Activated CD8-positive, alpha-beta T cell treated with anti-CD3 and anti-CD28 coated beads for 36 hours (primary cell): ENCODE results near the gene RHBDF2. TPM values are rescaled to one million over a fixed set of nuclear protein-coding genes. Genes with fewer than 3 reads are reported as not detected.

ENCODE experiments used
- ATAC-seq: fragments of 200-7000 bp; cut with Tn5 transposase; one replicate; pipeline ENCODE4 v1.10.0; 2021; ENCODE audit warnings: mild to moderate bottlenecking, moderate library complexity
- CTCF ChIA-PET: fragments of 350-600 bp; sonication (Branson Sonifier 250); formaldehyde crosslinking; loops from one replicate; lab custom pipeline; 2021; ENCODE audit warnings: antibody characterized with exemption; lab: Charles Lee
- POLR2A ChIA-PET: fragments of 350-600 bp; sonication (Branson Sonifier 250); formaldehyde crosslinking; loops from one replicate; lab custom pipeline; 2021; ENCODE audit warnings: antibody characterized with exemption; lab: Charles Lee
- DNase-seq: peaks from one replicate; pipeline ENCODE4 v3.0.0-alpha.2; 2020
- H3K27ac Mint-ChIP-seq: one replicate; pipeline ENCODE4 v1.8.0; 2021; ENCODE audit warnings: mild to moderate bottlenecking, mixed read lengths
- H3K27me3 Mint-ChIP-seq: one replicate; pipeline ENCODE4 v1.8.0; 2021; ENCODE audit warnings: mixed read lengths
- H3K36me3 Mint-ChIP-seq: one replicate; pipeline ENCODE4 v1.8.0; 2021; ENCODE audit warnings: low read depth, mixed read lengths
- H3K4me1 Mint-ChIP-seq: one replicate; pipeline ENCODE4 v1.8.0; 2021; ENCODE audit warnings: low read depth, mixed read lengths
- H3K4me3 Mint-ChIP-seq: one replicate; pipeline ENCODE4 v1.8.0; 2021; ENCODE audit warnings: mild to moderate bottlenecking, moderate library complexity, mixed read lengths
- H3K9me3 Mint-ChIP-seq: one replicate; pipeline ENCODE4 v1.8.0; 2021; ENCODE audit warnings: mixed read lengths
- CTCF ChIP-seq: fragments of 200-600 bp; IDR thresholded peaks from one replicate; pipeline ENCODE4 v1.8.0; 2022; ENCODE audit warnings: antibody characterized with exemption, mild to moderate bottlenecking
- intact Hi-C: fragments of 100-400 bp; cut with micrococcal nuclease; formaldehyde crosslinking; loops from one replicate; pipeline ENCODE4 v1.10.0; 2022
- total RNA-seq, 2 experiments: library from RNA; stranded (reverse); gene quantifications; one replicate each; pipeline ENCODE4 v1.2.3, GENCODE V29; 2021

The RHBDF2 gene
- total RNA-seq, 2 experiments from 2014 or later, result 19.9 to 20.4 TPM

GRCh38 chr17:76471498-76472257 is 29.5 kb downstream of the RHBDF2 start:
- H3K27me3 Mint-ChIP-seq, result no peaks in the 10 kb centered on the region
- H3K4me1 Mint-ChIP-seq, result no peaks in the 10 kb centered on the region
- H3K36me3 Mint-ChIP-seq, result peaks cover 7% of the 10 kb centered on the region
- no peaks in the 10 kb centered on the region for H3K9me3 Mint-ChIP-seq
- DNase-seq (no peak), ATAC-seq (no peak)
- ChIA-PET CTCF (interaction anchor here (1.9 kb wide), 1 partner anchor 36 kb away, joined by 4 read pairs; no protein-coding TSS in a partner anchor), POLR2A (no interaction called here)
- no peak for TF ChIP-seq CTCF
- no peak overlapping the region for H3K27ac Mint-ChIP-seq
- H3K4me3 Mint-ChIP-seq, result no peak overlapping the region
- intact Hi-C loops, result no loop called here

GRCh38 chr17:76469991-76470739 is 31.1 kb downstream of the RHBDF2 start:
- POLR2A ChIA-PET, result interaction anchor here (1.1 to 1.2 kb wide), 2 partner anchors 15 to 32 kb away, joined by 3 read pairs; no protein-coding TSS in a partner anchor
- Mint-ChIP-seq H3K27ac (no peak overlapping the region), H3K4me1 (peaks cover 2% of the 10 kb centered on the region), H3K4me3 (no peak overlapping the region), H3K27me3 (no peaks in the 10 kb centered on the region), H3K9me3 (no peaks in the 10 kb centered on the region), H3K36me3 (peaks cover 7% of the 10 kb centered on the region)
- intact Hi-C loops, result no loop called here
- TF ChIP-seq CTCF, result no peak
- DNase-seq (no peak), ATAC-seq (no peak)
- CTCF ChIA-PET, result interaction anchor here (0.5 to 1.6 kb wide), 2 partner anchors 37 to 77 kb away, joined by 3 to 4 read pairs; no protein-coding TSS in a partner anchor

- ChIA-PET POLR2A (interaction anchor here (1.1 to 1.2 kb wide), 2 partner anchors 16 to 32 kb away, joined by 3 read pairs; no protein-coding TSS in a partner anchor), CTCF (interaction anchor here (1.2 to 1.6 kb wide), 2 partner anchors 37 to 54 kb away, joined by 3 to 4 read pairs; no protein-coding TSS in a partner anchor)
- no peak overlapping the region for H3K4me3 Mint-ChIP-seq
- DNase-seq, result no peak
- intact Hi-C loops, result no loop called here
- no peaks in the 10 kb centered on the region for H3K27me3 Mint-ChIP-seq
- H3K27ac Mint-ChIP-seq, result no peak overlapping the region
- no peaks in the 10 kb centered on the region for H3K9me3 Mint-ChIP-seq
- no peak for TF ChIP-seq CTCF
- no peak for ATAC-seq
- H3K4me1 Mint-ChIP-seq, result peaks cover 2% of the 10 kb centered on the region
- peaks cover 7% of the 10 kb centered on the region for H3K36me3 Mint-ChIP-seq
These were observed 31.9 kb downstream of the RHBDF2 start for GRCh38 chr17:76469076-76469990.

- no peak for TF ChIP-seq CTCF
- H3K36me3 Mint-ChIP-seq, result peaks cover 7% of the 10 kb centered on the region
- ATAC-seq (no peak), DNase-seq (no peak)
- ChIA-PET POLR2A (interaction anchor here (2.9 kb wide), 1 partner anchor 33 kb away, joined by 10 read pairs; the partner anchor contains the start of gene RHBDF2), CTCF (interaction anchor here (1.2 to 5.9 kb wide), 4 partner anchors 18 to 54 kb away, joined by 3 to 83 read pairs (median 10); no protein-coding TSS in a partner anchor)
- H3K9me3 Mint-ChIP-seq, result no peaks in the 10 kb centered on the region
- H3K4me1 Mint-ChIP-seq, result peaks cover 2% of the 10 kb centered on the region
- no peak overlapping the region for H3K27ac Mint-ChIP-seq
- intact Hi-C loops, result no loop called here
- no peaks in the 10 kb centered on the region for H3K27me3 Mint-ChIP-seq
- no peak overlapping the region for H3K4me3 Mint-ChIP-seq
These were observed 32.6 kb downstream of the RHBDF2 start for GRCh38 chr17:76468634-76469010.
